ENCODE measurements around the gene NOP10. TPM values are rescaled to one million over a fixed set of nuclear protein-coding genes. Genes with fewer than 3 reads are reported as not detected.
A peak's percentile ranks its signal among the peaks of the same experiment; 100 is the strongest.

Gene NOP10
- total and polyA plus RNA-seq, 12 donors, result 136 to 353 (median 172) TPM

DNA sequence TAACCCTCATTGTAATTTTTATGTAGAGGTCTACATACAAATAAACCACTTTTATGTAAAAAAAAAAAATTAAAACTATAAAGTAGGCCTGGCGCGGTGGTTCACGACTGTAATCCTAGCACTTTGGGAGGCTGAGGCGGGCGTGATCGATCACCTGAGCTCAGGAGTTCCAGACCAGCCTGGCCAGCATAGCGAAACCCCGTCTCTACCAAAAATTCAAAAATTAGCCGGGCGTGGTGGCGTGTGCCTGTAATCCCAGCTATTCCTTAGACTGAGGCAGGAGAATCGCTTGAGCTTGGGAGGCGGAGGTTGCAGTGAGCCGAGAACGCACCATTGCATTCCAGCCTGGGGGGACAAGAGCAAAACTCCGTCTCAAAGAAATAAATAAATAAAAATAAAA, 4.6 kb downstream of the NOP10 start:
- TF ChIP-seq, protein P1, sequence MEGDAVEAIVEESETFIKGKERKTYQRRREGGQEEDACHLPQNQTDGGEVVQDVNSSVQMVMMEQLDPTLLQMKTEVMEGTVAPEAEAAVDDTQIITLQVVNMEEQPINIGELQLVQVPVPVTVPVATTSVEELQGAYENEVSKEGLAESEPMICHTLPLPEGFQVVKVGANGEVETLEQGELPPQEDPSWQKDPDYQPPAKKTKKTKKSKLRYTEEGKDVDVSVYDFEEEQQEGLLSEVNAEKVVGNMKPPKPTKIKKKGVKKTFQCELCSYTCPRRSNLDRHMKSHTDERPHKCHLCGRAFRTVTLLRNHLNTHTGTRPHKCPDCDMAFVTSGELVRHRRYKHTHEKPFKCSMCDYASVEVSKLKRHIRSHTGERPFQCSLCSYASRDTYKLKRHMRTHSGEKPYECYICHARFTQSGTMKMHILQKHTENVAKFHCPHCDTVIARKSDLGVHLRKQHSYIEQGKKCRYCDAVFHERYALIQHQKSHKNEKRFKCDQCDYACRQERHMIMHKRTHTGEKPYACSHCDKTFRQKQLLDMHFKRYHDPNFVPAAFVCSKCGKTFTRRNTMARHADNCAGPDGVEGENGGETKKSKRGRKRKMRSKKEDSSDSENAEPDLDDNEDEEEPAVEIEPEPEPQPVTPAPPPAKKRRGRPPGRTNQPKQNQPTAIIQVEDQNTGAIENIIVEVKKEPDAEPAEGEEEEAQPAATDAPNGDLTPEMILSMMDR (IDR thresholded peaks at IDR 0.05), result no peak
- TF ChIP-seq POLR2A (IDR thresholded peaks at IDR 0.05), result no peak
- H3K27me3 ChIP-seq, result no peaks in the 10 kb centered on the region
- WGBS, 4 donors, result 72 to 78% (median 76%) methylated on average over 16 of the region's 16 CpGs
- H3K36me3 ChIP-seq (replicated peaks in 1 of 2), result peaks cover 0 to 9% of the 10 kb centered on the region in 2 donors
- peak in 2 of 7 donors; percentile 24 to 27 for DNase-seq
- intact Hi-C loops (cut with DNase I), result no loop called here
- H3K9me3 ChIP-seq (replicated peaks in 1 of 3), result no peaks in the 10 kb centered on the region
- peak overlapping the region in 2 of 5 donors; percentile 86 to 93 for H3K27ac ChIP-seq
- peak overlapping the region in 1 of 4 donors; percentile 77 for H3K4me3 ChIP-seq
- H3K4me1 ChIP-seq (replicated peaks in 1 of 2), result peaks cover 10 to 26% of the 10 kb centered on the region in 2 donors

- intact Hi-C loops (cut with DNase I), result no loop called here
- 0 to 2% (median 1%) methylated on average over 18 to 78 of the region's 78 CpGs for WGBS, 4 donors
- H3K36me3 ChIP-seq (replicated peaks in 1 of 2), result peaks cover 0 to 9% of the 10 kb centered on the region in 2 donors
- TF ChIP-seq POLR2A (IDR thresholded peaks at IDR 0.05), result peak in 1 of 2 donors; percentile 79
- TF ChIP-seq, protein P1 (IDR thresholded peaks at IDR 0.05), result no peak
- peak; percentile 87 to 93 (median 91) for DNase-seq
- peak within 1 kb of the TSS; percentile 64 to 91 (median 72) for H3K4me3 ChIP-seq
- H3K27ac ChIP-seq, result peak within 1 kb of the TSS in 4 of 5 donors; percentile 71 to 93 (median 79)
- peaks cover 10 to 26% of the 10 kb centered on the region in 2 donors for H3K4me1 ChIP-seq (replicated peaks in 1 of 2)
- no peaks in the 10 kb centered on the region for H3K9me3 ChIP-seq (replicated peaks in 1 of 3)
- H3K27me3 ChIP-seq, result no peaks in the 10 kb centered on the region
These were observed 5.2 kb downstream of the NOP10 start, which contains the start of gene SLC12A6 for GRCh38 chr15:34337557-34338306. Gene SLC12A6 (minus strand): TSS chr15:34337781. CDS start chr15:34336680, 1,101 bp downstream.

- TF ChIP-seq, protein P1 (IDR thresholded peaks at IDR 0.05), result no peak
- TF ChIP-seq POLR2A (IDR thresholded peaks at IDR 0.05), result no peak
- peak overlapping the region; percentile 64 to 91 (median 72) for H3K4me3 ChIP-seq
- H3K9me3 ChIP-seq (replicated peaks in 1 of 3), result no peaks in the 10 kb centered on the region
- H3K27ac ChIP-seq, result peak overlapping the region in 4 of 5 donors; percentile 71 to 93 (median 79)
- peak in 3 of 7 donors; percentile 10 to 26 (median 21) for DNase-seq
- no peaks in the 10 kb centered on the region for H3K27me3 ChIP-seq
- intact Hi-C loops (cut with DNase I), result no loop called here
- H3K4me1 ChIP-seq (replicated peaks in 1 of 2), result peaks cover 8 to 24% of the 10 kb centered on the region in 2 donors
- 2% methylated on average over 20 to 26 of the region's 26 CpGs for WGBS, 4 donors
- peaks cover 0 to 9% of the 10 kb centered on the region in 2 donors for H3K36me3 ChIP-seq (replicated peaks in 1 of 2)
These were observed 5.9 kb downstream of the NOP10 start for GRCh38 chr15:34336991-34337556.

GRCh38 chr15:34336231-34336990, 6.5 kb downstream of the NOP10 start:
- TF ChIP-seq POLR2A (IDR thresholded peaks at IDR 0.05), result no peak
- TF ChIP-seq, protein P1 (IDR thresholded peaks at IDR 0.05), result no peak
- peaks cover 0 to 9% of the 10 kb centered on the region in 2 donors for H3K36me3 ChIP-seq (replicated peaks in 1 of 2)
- intact Hi-C loops (cut with DNase I), result no loop called here
- H3K27ac ChIP-seq, result peak overlapping the region in 1 of 5 donors; percentile 86
- peaks cover 5 to 20% of the 10 kb centered on the region in 2 donors for H3K4me1 ChIP-seq (replicated peaks in 1 of 2)
- peak overlapping the region in 2 of 4 donors; percentile 64 to 77 for H3K4me3 ChIP-seq
- peak in 1 of 7 donors; percentile 51 for DNase-seq
- WGBS, 4 donors, result 76 to 87% (median 82%) methylated on average over 16 of the region's 16 CpGs
- H3K27me3 ChIP-seq, result no peaks in the 10 kb centered on the region
- H3K9me3 ChIP-seq (replicated peaks in 1 of 3), result no peaks in the 10 kb centered on the region

All from adrenal gland (tissue), 12 donors.